Measurements from ENCODE around the gene ACSM2A.
"Not testable (repeated sequence)": the region's sequence is repeated elsewhere in the genome, so short reads cannot be mapped to it uniquely, and the experiment has no call there.

ACSM2A gene

GRCh38 chr16:20459227-20459626 lies 7.9 kb downstream of the ACSM2A start:
- DNase-seq (ENCODE audit: low read depth in 2 of 2): not testable (repeated sequence)

- DNase-seq (ENCODE audit: low read depth in 2 of 2): not testable (repeated sequence)
Measured at GRCh38 chr16:20460313-20460712, 9.0 kb downstream of the ACSM2A start.

- DNase-seq (ENCODE audit: low read depth in 2 of 2): not testable (repeated sequence)
Measured at GRCh38 chr16:20468954-20469353, 17.6 kb downstream of the ACSM2A start.

GRCh38 chr16:20469930-20470329 lies 18.6 kb downstream of the ACSM2A start:
- DNase-seq (ENCODE audit: low read depth in 2 of 2): not testable (repeated sequence)

GRCh38 chr16:20470732-20471131 lies 19.4 kb downstream of the ACSM2A start:
- not testable (repeated sequence) for DNase-seq (ENCODE audit: low read depth in 2 of 2)

DNA sequence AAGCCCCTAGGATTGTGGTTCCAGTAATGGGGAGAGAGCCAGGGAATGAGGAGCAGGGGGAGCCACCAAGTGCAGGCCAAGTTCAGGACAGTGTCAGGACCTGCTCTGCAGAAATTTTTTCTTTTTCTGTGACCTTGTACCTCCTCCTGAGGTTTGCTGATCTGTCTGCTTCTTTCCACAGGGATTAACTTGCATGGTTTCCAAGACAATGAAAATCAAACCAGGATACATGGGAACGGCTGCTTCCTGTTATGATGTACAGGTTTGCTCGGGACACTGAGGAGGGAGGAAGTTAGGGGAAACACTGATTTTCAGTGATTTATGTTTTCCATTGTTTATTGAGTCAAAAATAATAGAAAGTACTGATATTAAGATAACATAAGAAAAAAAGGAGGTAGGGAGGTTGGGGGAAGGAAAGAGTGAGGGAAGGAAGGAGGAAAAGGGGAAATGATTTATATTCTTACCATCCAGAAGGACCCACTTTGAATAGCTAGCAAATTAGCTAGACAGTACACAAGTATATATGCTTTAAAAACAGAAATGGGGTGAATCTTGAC lies 25.9 kb downstream of the ACSM2A start:
- not testable (repeated sequence) for DNase-seq (ENCODE audit: low read depth in 2 of 2)

GRCh38 chr16:20483989-20484388 lies 32.7 kb downstream of the ACSM2A start:
- DNase-seq (ENCODE audit: low read depth in 2 of 2): not testable (repeated sequence)

DNA sequence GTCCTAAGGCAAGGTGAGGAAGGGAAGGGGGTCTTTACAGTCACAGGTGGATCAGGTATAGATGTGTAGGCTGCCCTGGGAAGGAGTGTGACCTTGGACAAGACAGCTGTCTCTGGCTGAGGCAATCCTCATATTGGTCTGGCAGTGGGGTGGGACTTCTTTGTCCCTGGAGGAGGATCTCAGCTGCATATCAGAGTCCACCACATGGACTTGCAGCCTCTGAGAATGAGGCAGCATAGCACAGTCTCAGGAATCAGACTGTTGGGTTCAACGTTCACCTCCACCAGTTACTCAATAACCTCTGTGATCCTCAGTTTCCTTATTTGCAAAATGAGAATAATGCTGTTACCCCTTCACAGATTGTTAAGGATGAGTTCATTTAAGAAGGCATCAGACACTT lies 33.4 kb downstream of the ACSM2A start:
- DNase-seq (ENCODE audit: low read depth in 2 of 2): no peak

DNA sequence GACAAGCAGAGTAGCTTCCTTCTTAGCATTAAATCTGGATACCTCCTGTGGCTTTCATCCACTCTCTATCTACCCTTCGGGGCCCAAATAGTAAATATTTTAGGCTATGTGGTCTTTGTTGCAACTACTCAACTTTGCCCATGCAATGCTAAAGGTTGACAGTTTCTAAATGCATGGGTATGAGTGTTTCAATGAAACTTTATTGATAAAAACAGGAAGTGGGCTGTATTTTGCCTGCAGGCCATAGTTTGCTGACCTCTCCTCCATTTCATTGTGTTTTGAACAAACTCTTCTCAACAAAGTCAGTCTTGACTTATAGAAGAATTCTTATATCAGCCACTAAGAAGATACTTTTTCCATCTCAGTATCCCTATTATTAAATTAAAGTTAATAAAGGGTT lies 34.1 kb downstream of the ACSM2A start:
- DNase-seq (ENCODE audit: low read depth in 2 of 2): no peak

- DNase-seq (ENCODE audit: low read depth in 2 of 2): not testable (repeated sequence)
Measured at GRCh38 chr16:20490994-20491393, 39.7 kb downstream of the ACSM2A start.

- not testable (repeated sequence) for DNase-seq (ENCODE audit: low read depth in 2 of 2)
Measured at GRCh38 chr16:20491448-20491847, 40.1 kb downstream of the ACSM2A start.

DNA sequence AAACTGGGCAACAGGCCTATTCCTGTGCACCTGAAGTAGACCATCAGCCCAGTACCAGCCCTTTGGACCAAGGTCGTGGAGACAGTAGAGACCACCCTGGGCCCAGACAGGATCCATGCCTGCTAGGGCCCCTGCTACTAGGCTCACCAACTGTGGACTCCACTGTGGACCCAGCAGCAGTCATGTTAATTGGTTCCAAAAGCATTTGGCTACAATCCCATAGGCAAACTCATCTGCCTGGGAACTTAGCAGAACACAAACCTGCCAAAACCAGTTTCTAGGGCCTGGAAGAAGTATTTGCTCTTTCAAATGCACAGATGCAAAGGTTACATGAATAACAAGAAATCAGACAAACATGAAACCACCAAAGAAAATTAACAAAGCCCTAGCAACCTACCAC lies 53.1 kb downstream of the ACSM2A start:
- DNase-seq (ENCODE audit: low read depth in 2 of 2): no peak

DNA sequence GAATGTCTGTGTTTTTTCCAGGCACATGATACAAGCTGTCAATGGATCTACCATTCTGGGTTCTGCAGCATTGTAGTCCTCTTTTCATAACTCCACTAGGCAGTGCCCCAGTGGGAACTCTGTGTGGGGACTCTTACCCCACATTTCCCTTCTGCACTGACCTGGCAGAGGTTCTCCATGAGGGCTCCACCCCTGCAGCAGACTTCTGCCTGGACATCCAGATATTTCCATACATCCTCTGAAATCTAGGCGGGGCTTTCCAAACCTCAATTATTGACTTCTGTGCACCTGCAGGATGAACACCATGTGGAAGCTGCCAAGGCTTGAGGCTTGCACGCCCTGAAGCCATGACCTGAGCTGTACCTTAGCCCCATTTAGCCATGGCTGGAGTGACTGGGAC lies 56.0 kb downstream of the ACSM2A start:
- DNase-seq (ENCODE audit: low read depth in 2 of 2): no peak

- DNase-seq (ENCODE audit: low read depth in 2 of 2): no peak
Measured at GRCh38 chr16:20510323-20510722, 59.0 kb downstream of the ACSM2A start.

DNA sequence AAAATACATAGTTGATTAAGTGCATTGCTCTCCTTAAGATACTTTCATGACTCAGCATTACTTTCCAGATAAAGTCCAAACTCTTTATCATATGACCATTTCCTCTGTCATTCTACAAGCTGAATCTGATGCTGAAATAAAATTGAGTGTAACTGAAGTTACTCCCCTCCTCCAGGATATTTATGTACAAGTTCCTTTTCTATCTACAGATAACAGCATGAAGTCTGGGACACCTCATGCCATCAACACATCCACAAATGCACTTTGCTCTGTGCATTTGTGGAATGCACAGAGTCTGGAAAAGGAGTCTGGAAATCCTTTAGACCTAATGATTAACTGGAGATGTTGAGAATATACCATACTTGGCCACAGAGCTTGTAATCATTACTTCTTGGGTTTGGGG lies 64.4 kb downstream of the ACSM2A start:
- DNase-seq (ENCODE audit: low read depth in 2 of 2): no peak

DNA sequence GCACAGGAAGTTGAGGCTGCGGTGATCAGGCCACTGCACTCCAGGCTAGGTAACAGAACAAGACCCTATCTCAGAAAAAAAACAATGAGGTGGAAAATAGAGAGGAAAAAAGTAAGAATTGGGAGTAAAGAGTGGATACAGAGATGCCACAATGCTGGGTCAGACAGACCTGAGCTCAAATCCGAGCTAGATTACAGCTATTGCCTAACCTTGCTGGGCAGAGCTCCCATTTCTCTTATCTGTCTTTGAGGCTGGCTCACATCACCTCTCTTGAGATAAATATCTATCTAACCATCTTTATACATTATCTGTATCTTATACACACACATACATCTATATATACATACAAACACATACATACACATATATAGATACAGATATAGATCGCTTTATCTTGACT lies 65.8 kb downstream of the ACSM2A start:
- no peak for DNase-seq (ENCODE audit: low read depth in 2 of 2)

DNA sequence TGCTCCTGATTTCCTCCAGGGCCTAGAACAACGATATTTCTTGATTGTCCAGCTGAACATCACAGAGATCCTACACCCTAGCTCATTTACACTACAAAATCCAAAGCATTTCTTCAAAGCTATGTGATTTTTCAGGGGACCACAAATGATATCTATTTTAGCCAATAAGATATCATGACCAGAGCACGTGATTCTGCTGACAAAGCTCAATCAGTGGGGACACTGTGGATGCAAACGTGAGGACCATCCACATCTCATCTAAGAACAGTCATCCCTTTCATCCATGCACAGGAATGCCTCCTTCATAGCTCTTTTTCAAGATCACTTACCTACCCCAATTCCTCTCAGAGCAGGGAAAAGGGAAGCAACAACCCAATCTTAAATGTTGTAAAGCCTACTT lies 67.9 kb downstream of the ACSM2A start:
- DNase-seq (ENCODE audit: low read depth in 2 of 2): no peak

- DNase-seq (ENCODE audit: low read depth in 2 of 2): no peak
Measured at GRCh38 chr16:20520103-20520502, 68.8 kb downstream of the ACSM2A start.

GRCh38 chr16:20531795-20532194 lies 80.5 kb downstream of the ACSM2A start:
- not testable (repeated sequence) for DNase-seq (ENCODE audit: low read depth in 2 of 2)

GRCh38 chr16:20532284-20532792 lies 81.0 kb downstream of the ACSM2A start:
- DNase-seq (ENCODE audit: low read depth in 2 of 2): not testable (repeated sequence)

GRCh38 chr16:20536669-20537068 lies 85.3 kb downstream of the ACSM2A start:
- not testable (repeated sequence) for DNase-seq (ENCODE audit: low read depth in 2 of 2)

All from fibroblast of skin of left quadriceps (primary cell).